ENCODE measurements around the gene RFWD3.
"Not testable (repeated sequence)": the region's sequence is repeated elsewhere in the genome, so short reads cannot be mapped to it uniquely, and the experiment has no call there.

The RFWD3 gene

DNA sequence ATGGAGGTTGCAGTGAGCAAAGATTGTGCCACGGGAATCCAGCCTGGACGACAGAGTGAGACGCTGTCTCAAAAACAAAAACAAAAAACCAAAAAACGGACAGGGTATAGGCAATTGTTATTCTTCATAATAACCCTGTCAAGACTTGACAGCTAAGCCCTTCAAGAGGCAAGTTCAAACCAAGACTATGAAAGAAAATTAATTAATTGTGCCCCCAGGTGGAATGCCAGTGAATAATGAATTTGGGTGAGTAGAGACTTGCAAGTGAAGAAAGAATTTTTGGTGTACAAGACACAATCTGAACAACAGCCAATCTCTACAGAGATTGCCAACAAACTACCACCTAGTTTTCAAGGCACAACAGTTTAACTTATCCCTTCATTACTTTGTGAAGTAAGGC, 6.3 kb downstream of the RFWD3 start:
- no peak for DNase-seq

DNA sequence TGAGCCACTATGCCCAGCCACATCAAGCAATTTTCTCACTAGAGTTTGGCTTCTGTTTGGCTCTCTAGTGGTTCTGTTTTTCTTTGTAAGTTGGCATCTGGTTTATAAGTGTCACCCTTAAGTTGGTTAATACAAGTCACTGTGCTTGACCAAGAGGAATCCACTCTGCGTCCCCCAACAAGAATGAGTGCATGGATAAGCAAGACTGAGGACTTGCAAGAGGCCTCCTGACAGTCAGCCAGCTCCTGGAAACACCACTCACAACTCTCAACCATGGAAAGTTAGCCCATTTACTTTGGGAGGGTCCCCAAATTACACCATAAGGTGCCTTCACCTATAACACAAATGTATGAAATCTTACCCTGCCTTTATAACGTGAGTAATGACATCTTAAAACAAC, 7.6 kb downstream of the RFWD3 start:
- DNase-seq, result no peak

DNA sequence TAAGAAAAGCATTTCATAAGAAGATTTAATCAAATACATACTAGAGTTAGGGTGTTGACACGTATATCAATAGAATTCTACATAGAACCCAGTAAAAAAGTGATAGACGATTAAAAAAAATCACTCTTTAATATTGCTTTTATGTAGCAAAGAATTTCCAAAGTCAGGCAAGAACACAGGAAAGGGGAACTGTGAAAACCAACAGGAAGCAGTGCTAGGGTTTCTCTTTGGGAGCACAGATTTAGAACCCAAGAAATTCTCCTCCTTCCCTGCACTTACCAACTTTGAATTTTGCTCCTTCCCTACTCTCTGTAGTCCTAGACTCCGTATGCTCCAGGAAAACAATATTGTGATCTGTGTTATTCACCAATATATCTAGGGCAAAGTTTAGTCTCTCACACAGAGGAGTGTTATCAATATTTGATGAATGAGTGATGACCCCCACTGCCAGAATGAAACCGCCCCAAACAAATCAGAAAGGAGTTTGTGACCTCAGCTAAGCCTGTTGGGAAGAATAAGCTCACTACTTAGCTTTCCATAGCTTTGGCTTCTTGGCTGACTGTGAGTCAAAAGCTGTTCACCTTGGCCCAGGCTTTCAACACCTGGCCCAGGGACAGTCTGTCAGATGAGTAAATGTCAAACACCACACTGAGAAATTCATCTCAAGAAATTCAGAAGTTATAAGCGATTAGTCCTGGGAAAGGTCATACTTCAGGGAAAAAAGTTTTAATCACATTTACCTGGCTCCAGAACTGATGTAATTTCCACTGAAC, 8.6 kb downstream of the RFWD3 start:
- DNase-seq, result no peak

DNA sequence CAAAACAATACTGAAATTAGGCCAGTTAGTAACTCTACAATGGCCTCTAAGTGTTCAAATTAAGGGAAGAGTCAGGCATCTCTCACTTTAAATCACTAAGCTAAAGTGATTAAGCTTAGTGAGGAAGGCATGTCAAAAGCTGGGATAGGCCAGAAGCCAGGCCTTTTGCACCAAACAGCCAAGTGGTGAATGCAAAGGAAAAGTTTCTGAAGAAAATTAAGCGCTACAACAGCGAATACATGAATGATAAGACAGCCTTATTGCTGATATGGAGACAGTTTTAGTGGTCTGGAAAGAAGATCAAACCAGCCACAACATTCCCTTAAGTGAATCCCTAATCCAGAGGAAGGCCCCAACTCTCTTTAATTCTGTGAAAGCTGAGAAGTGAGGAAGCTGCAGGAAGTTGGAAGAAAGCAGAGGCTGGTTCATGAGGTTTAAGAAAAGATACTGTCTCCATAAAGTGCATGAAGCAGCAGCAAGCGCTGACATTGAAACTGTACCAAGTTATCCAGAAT, 12.1 kb downstream of the RFWD3 start:
- no peak for DNase-seq

DNA sequence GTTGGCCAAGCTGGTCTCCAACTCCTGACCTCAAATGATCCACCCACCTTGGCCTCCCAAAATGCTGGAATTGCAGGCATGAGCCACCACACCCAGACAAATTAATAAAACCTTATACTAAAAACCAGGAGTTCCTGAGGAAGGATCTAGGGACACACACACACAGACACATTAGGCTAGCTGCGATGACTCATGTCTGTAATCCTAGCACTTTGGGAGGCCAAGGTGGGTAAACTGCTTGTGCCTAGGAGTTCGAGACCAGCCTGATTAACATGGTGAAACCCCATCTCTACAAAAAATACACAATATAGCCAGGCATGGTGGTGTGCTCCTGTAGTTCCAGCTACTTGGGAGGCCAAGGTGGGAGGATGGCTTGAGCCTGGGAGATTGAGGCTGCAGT, 13.8 kb downstream of the RFWD3 start:
- not testable (repeated sequence) for DNase-seq

DNA sequence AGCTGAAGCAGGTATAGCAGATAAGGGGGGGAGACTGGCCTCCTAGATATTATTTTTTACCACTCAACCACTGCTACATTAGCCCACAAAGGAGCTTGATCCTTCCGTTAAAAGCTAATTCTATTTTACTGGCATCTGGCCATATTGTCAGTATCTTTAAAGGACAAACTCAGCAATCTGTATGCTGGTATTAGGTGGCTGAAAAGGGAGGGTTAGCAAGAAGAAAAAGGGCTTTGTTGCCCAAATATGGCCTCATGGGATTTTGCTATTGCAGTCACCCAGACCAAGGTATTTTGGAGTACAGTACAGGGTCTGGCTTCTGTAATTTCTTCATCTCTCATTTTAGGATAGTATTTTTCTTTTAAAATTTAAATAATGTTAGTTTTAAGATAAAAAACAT, 14.4 kb downstream of the RFWD3 start:
- DNase-seq, result no peak

DNA sequence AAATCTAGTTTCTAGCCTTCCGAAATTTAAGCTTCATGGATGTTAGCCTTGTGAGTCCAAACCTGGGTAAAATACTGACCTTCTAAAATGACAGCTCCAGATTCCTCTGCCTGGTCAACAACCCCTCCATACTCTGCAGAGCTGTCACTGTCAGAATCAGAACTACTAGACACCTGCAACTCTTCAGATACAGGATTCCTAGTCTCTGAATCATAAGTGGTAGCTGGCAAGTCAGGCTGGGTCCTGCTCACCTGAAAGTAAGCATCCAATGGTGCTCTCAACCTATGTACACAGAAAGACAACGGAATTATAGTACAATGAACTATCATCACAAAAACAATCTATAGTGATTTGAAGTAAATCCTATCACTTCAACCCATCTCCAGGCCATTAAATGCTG, 14.8 kb downstream of the RFWD3 start:
- no peak for DNase-seq

DNA sequence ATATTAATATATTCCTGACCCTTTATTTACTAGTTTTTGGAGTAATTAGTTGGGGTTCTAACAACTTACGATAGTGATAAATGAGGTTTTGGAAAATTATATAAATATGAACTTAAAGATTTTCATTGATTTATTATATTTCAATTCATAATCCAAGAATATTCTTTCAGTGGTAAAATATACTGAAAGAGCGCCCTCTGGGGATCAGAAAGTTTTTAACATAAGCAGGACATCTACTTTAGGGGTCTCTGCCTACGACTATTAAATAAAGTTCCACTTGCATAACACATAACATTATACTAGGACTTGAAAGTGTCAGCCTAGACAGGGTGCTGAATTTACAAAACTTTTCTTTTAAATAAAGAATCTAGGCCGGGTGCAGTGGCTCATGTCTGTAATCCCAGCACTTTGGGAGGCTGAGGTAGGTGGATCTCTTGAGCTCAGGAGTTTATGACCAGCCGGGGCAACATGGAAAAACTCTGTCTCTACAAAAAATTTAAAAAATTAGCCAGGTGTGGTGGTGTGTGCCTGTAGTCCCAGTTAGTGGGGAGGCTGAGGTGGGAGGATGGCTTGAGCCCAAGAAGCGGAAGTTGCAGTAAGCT, 15.6 kb downstream of the RFWD3 start:
- DNase-seq, result no peak

DNA sequence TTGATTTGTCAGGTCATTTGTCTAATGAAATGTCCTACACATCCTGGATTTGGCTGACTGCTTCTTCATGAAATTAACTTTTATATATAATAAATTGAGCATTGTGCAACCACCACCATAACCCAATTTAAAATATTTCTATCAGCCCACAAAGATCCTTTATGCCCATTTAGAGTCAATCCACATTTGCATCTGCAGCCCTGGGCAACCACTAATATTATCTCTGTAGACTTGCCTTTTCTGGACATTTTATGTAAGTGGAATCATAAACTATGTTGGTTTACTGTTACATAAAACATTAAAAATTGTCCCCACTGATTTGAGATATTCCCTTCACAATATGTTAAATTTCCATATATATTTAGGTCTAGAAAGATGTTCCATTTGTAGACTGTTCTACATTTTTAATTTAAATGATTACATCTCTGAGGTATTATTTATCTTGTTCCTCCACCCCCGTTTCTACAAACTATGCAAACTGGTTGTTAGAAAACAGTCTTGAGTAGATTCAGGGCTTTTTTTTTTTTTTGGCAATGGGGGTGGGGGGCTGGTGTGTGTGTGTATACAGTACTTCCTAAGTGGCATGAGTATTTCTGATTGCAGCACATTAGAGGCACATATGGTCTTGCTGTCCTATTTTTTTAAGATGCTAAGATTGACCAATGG, 16.7 kb downstream of the RFWD3 start:
- DNase-seq, result no peak

DNA sequence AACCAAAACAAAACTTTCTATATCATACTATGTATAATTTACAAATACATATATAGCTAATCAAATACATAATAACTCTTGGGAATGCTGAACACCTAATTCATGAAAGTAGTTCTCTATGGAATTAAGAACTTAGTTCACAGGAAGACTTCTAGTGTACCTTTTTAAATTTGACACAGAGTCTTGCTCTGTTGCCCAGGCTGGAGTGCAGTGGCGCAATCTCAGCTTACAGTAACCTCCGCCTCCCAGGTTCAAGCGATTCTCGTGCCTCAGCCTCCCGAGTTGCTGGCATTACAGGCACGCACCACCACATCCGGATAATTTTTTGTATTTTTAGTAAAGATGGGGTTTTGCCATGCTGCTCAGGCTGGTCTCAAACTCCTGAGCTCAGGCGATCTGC, 24.7 kb downstream of the RFWD3 start:
- no peak for DNase-seq

DNA sequence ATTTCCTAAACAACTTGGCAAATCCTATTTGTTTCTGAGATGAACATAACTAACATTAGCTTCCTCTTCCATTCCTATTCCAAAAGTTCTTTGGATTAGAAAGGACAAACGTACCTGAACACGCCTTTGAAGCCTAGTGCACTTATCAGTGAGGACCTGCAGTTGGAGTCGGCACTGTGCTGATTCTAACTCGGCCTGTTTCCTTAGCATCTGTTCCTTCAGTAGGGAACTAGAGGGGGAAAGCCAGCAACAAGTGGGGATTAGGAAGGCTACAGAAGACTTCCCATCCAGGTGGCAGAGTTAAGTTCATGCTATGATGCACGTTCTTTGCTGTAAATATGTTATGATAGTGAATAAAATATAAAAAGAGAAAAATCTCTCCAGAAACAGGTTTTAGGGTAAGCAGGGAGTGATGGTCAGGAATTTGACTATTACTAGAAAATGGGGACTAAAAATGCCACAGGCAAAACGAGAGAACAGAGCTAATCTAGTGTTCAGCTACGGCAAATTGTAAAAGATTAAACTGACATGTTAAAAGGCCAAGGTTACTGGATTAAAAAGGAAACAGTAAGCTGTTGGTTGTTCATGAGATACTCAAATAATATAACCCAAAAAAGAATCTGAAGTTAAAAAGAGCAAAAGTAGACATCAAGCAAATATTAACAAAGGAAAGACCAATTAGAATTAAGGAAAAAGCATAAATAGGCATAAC, 28.8 kb downstream of the RFWD3 start:
- DNase-seq, result no peak

DNA sequence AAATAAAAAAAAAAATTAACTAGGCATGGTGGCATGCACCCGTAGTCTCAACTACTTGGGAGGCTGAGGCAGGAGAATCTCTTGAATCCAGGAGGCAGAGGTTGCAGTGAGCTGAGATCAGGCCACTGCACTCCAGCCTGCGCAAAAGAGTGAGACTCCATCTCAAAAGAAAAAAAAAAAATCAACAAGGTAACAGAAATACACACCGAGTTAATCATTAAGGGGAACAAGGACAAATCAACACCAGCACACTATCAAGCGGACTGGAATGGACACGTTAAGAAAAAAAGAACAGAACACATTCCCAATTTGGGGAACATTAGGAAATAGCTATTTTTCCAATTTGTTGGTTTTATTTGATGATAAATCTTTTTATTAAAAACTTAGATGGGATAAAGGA, 31.4 kb downstream of the RFWD3 start:
- DNase-seq, result no peak

DNA sequence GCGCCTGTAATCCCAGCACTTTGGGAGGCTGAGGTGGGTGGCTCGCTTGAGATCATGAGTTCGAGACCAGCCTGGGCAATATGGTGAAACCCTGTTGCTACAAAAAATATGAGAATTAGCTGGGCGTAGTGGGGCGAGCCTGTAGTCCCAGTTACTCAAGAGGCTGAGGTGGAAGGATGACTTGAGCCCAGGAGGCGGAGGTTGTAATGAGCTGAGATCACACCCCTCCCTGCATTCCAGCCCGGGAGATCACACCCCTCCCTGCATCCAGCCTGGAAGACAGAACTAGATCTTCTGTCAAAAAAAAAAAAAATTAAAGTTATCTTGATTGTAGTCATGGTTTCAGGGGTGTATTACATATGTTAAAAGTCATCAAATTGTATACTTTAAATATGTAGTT, 33.0 kb downstream of the RFWD3 start:
- no peak for DNase-seq

DNA sequence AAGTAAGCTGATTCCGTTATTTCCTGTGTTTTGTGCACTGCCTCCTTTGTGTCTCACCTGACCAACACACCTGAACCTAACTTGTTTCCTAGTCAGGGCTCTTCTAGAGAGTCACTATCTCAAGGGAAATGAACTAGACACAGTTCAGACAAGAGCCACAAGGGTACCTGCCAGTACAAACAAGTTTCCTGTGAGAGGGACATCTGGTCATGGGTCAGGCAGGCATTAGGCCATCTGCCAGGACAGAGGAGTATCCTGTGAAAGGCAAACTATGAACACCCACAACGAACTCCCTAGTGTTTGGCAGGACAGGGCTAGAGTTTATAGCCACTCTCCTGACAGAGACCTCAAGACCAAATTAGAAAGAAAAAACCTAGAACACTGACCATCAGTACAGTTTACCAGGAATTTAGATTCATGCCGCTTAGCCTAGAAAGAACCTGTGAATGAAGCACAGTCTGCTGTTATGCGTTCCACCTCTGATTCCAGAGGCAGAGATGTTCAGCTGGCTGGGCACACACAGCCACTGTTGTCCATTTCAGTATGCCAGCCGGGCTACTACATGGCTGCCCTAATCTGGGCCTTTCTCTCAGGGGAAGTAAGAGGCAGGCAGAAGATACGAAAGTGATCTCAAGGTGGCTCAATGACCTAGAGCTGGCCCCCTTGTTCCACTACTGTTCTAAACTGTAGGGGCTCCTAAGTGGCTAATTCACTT, 39.0 kb downstream of the RFWD3 start:
- no peak for DNase-seq

DNA sequence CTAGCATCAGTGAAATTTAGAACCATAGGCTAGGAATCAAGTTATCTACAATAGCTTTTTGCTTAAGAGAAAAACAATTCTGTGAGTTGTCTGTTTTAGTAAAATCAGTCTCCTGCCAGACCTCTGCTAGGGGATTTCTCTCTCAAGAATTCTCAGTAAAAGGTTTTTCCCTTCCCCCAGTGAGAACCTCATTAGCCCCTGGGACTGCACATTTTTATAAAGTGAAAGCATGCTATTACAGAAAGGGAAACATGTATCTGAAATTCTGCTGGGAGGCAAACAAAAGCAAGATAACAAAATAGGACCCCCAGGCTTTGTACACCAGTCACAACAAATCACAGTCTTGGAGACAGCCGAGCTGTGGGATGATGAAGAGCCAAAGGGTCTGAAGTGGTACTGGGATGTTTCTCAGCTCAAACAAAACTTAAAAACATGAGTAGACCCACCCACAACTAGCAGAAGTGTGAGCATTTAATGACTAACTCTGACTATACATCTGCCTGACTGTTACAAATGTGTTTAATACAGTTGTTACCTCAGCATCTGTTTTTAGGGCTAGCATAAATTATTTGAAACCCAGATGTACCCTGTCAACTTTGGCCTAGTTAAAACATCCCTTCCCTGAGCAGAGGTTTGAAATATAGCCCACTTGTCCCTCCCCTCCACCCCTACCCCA, 39.8 kb downstream of the RFWD3 start:
- no peak for DNase-seq

DNA sequence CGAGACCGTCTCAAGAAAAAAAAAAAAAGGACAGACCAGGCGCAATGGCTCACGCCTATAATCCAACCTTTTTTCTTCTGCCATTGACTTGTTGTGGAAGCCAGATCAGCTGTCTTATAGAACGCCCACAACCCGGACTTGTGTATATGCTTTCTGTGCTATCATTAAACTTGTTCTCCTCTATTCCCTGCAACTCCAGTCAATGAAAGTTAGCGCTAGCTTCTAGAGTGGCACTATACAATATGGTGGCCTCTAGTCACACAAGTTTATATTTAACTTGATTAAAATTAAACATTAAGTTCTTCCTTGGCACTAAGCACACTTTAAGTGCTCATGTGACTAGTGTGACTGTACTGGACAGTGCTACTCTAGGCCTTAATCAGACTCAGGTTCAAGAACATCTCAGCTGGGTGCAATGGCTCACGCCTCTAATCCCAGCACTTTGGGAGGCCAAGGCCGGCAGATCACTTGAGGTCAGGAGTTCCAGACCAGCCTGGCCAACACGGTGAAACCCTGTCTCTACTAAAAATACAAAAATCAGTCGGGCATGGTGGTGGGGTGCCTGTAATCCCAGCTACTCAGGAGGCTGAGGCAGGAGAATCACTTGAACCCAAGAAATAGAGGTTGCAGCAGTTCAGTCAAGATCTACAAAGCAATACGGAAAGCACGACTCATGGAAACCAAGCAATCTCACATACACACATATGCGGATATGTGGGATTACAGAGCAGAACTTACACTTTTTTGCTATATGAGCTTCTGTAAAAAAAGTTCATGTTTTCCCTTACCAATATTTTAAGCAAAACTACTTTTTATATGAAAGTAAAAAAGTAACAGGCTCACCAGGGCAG, 41.0 kb downstream of the RFWD3 start:
- no peak for DNase-seq

DNA sequence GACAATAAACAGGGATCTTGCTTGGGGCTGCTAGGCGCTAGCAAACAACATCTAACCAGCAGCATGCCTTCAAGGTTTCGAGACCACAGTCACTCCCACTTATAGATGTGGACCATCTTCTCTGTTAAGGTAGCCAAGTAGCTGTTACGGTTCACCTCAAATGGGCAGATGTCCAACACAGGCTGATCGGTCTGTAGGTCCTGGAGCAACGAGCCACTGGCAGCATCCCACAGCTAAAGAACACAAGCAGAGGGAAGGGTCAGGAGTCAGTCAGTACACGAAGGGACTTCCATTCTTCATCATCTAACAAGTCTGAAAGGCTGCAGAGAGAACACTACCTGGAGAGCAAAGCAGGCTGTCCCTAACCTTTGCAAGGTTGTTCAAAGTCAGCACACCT, 42.8 kb downstream of the RFWD3 start:
- DNase-seq, result no peak

DNA sequence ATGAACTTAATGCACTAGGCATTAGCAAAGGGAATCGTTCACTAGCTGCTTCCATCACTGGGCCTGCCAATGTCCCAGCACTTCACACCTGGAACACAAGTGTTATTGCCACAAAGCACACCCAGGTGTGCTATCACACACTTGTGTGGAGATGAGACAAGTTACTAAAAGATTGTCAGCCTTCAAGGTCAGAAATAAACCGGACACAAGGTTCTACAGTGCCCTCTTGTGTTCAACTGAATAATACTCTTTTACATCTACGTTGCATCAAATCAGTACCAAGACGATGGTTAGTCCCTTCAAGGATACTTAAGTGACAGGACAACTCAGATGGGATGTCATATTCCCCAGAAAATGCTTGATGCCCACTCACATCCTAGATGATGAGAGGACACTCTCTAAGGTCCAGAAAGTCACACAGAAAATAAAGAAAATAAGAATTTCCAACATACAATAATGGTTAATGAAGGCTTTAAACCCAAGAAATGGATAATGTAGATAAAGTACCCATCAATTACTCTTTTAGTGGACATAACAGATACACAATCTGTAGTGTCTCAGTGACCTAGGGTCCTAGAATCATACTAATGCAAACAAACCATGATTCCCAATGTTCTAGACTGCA, 43.4 kb downstream of the RFWD3 start:
- DNase-seq, result no peak

DNA sequence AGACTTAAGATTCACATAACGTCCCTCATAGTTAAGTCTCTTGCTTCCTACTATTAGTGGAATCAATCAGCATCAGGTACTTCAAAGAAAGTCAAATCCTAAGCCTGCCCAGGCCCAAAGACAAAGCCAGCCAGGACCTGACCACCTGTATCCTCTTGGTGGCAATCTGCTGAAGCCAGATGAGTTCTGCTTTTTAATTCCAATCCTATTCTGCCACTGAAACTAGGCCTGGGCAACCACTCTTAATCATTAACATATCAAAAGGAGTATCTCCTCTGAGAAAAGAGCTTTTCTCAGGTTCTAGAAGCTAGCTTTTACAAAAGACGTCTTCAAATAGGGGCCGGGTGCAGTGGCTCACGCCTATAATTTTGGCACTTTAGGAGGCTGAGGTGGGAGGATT, 44.7 kb downstream of the RFWD3 start:
- DNase-seq, result no peak

DNA sequence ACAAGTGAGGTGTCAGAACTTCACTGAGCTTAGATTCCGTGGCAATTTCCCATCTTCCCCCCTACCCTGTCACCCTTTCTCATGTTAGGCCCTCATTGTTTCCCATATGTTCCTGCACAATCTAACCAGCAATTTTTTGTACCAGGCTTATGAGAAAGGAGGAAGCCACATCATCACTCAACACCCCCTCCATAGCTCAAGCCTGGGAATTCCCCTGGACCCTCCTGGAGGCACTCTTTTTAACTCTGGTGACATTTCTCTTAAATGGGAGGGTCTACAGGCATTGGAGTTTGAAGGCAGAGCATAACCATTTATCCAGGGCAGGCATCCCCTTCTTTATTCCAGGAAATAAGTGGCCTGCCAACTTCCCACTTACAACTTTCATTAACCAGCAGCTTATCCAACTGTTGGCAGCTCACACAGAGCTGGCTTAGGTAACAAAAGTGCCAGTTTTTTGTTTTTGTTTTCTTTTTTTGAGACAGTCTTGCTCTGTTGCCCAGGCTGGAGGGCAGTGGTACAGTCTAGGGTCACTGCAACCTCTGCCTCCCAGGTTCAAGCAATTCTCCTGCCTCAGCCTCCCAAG, 49.4 kb downstream of the RFWD3 start:
- DNase-seq, result no peak

Data from effector CD4-positive, alpha-beta T cell (primary cell).